ENCODE results near the gene RCC1.
"Not testable (repeated sequence)": the region's sequence is repeated elsewhere in the genome, so short reads cannot be mapped to it uniquely, and the experiment has no call there.

RCC1 gene

GRCh38 chr1:28548318-28548717 lies 42.5 kb downstream of the RCC1 start:
- DNase-seq (ENCODE audit: low read depth, low spot score): no peak

- no peak for DNase-seq (ENCODE audit: low read depth, low spot score)
These were observed 45.5 kb downstream of the RCC1 start for GRCh38 chr1:28551381-28551780.

DNA sequence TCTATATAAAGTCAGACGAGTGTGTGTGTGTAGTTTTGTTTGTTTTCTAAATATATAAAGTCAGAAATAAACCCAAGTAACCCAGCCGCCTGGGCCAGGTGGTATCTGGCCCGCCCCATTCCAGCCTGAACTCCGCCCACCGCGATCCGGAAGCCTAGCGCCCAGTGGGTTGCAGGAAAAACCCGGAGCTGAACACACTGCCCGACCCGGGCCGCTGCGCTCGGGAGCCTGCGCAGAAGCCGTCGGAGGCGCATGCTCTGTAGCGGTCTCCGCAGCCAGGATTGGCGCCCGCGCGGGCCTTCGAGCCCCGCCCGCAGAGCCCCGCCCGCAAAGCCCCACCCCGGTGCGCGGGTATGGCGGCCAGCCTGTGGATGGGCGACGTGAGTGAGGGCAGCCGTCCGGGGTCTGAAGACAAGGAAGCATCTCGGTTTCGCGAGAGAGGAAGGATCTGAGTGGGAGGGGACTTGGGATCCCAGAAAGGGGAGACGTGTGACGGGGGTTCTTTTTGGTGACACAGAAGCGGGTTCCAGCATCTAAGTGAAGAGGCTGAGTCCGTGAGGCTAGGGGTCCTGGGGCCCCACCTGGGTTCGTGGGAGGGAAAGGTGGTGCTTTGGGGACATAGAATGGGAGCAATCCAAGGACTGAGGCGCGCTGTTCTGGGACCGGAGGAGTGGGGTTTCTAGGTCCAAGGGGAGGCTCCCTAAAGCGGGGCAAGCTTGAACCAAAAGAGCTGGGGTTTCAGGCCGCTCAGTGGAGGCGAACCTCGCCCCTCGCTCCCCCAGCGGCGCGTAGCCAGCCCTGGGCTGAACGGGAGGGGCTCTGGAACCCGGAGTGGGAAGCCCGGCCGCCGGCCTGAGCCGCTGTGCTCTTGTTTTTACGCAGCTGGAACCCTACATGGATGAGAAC lies 47.2 kb downstream of the RCC1 start, which contains the start of gene TRNAU1AP:
TRNAU1AP (plus strand) TSS at position 328 of the 906 bp plus-strand sequence; CDS start at position 354, 26 bp downstream.
- DNase-seq (ENCODE audit: low read depth, low spot score): peak; percentile 99

- DNase-seq (ENCODE audit: low read depth, low spot score): no peak
These were observed 55.0 kb downstream of the RCC1 start for GRCh38 chr1:28560886-28561285.

- DNase-seq (ENCODE audit: low read depth, low spot score): no peak
These were observed 58.5 kb downstream of the RCC1 start for GRCh38 chr1:28564310-28564709.

DNA sequence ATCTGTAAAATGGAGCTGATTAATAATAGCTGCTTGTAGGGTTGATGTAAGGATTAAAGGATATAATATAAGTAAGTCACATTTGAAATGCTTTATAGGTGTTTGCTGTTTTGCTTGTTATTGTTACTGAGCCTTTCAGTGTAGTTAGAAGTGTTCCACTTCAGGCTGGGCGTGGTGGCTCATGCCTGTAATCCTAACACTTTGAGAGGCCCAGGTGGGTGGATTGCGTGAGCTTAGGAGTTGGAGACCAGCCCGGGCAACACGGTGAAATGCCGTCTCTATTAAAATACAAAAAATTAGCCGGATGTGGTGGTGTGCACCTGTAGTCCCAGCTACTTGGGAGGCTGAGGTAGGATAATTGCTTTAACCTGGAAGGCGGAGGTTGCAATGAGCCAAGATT lies 59.2 kb downstream of the RCC1 start:
- DNase-seq (ENCODE audit: low read depth, low spot score): no peak

DNA sequence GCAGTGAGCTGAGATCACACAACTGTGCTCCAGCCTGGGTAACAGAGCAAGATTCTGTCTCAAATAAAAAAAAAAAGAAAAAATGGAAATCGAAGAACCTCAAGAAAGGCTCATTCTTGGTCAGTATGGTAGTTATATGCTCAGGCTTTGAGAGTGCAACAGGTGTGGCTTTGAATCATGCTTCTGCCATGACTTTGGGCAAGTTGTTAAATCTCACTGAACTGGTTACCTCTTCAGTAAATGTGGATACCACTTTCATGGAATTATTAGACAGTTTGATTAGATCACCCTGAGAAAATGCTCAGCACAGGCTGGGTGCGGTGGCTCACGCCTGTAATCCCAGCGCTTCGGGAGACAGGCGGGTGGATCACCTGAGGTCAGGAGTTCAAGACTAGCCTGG lies 59.9 kb downstream of the RCC1 start:
- DNase-seq (ENCODE audit: low read depth, low spot score): no peak

GRCh38 chr1:28566931-28567330 lies 61.1 kb downstream of the RCC1 start:
- DNase-seq (ENCODE audit: low read depth, low spot score): no peak

- no peak for DNase-seq (ENCODE audit: low read depth, low spot score)
These were observed 66.1 kb downstream of the RCC1 start for GRCh38 chr1:28571911-28572310.

GRCh38 chr1:28572891-28573290 lies 67.0 kb downstream of the RCC1 start:
- not testable (repeated sequence) for DNase-seq (ENCODE audit: low read depth, low spot score)

- DNase-seq (ENCODE audit: low read depth, low spot score): no peak
These were observed 67.7 kb downstream of the RCC1 start for GRCh38 chr1:28573564-28573963.

DNA sequence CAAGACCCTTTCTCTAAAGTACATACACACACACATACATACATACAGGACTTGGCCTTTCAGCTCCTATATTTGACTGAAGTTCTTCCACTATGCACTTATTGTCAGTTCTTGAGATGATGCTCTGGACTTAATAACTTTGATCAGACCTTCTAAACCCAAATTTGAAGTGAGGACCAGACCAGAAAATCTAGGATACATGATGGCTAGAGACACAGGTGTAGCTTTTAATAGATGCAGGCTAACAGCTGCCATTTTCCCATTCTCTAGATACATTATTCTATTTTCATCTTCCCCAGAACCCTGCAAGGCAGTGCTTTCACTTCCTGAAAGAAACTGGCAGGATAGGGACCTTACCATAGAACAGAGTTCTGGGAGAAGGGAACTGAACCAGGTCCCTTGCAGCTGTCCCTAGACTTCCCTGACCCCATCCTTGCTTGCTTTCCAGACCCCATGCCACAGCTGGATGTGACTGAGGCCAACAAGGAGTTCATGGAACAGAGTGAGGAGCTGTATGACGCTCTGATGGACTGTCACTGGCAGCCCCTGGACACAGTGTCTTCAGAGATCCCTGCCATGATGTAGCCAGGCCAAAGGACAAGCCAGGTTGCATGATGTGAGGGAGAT lies 71.3 kb downstream of the RCC1 start:
- no peak for DNase-seq (ENCODE audit: low read depth, low spot score)

DNA sequence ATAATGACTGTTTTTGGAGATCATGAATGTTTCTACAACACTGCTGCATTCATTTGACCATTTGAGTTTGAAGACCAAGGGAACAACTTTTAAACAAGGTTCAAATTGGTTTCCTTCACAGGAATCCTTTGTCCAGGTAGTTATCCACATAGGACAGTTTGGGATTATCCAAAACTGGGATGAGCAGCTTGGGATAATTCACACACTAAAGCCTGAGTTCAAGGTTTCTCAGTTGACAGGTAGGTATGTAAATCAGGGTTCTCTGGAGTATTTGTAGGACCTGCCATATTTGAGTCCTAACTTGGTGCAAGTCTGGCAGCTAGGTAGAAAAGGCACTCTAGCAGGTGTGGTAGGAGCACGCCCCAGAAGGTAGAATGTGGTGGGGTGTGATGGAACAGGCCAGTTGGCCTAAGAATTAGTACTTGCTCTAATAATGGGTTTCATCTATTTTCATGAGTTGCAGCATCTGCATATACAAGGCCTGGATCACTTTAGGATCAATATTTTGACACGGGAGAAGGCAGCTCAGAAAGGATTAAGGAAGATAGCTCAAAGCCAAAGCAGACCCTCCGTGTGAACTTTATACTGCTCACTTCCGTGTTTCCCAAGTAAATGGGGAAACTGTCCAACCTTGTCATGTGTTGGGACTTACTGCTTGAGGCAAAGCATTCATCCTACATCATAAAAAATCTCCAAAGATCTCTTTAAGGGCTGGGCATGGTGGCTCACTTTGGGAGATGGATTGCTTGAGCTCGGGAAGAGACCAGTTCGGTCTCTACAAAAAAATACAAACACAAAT lies 72.1 kb downstream of the RCC1 start:
- DNase-seq (ENCODE audit: low read depth, low spot score): no peak

DNA sequence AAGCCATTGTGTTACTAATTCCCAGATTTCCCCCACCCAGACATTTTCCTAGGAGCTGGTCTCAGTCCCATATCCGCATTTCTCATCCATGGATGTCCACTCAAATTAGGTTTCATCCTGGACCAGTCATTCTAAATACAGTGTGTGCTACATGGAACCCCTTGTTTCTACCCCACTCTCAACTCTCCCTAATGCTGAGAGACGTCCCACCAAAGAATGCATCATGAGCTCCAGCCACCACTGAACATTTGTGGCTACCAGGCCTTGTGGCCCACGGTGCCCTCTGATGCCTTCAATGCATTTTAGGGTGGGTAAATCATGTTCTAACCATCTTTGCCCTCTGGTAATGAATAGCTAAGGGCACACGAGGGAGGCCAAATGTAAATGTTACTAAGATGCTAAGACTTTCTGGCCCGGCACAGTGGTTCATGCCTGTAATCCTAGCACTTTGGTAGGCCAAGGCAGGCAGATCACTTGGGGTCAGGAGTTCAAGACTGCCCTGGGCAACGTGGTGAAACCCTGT lies 72.9 kb downstream of the RCC1 start:
- no peak for DNase-seq (ENCODE audit: low read depth, low spot score)

GRCh38 chr1:28579401-28579800 lies 73.6 kb downstream of the RCC1 start:
- DNase-seq (ENCODE audit: low read depth, low spot score): no peak

DNA sequence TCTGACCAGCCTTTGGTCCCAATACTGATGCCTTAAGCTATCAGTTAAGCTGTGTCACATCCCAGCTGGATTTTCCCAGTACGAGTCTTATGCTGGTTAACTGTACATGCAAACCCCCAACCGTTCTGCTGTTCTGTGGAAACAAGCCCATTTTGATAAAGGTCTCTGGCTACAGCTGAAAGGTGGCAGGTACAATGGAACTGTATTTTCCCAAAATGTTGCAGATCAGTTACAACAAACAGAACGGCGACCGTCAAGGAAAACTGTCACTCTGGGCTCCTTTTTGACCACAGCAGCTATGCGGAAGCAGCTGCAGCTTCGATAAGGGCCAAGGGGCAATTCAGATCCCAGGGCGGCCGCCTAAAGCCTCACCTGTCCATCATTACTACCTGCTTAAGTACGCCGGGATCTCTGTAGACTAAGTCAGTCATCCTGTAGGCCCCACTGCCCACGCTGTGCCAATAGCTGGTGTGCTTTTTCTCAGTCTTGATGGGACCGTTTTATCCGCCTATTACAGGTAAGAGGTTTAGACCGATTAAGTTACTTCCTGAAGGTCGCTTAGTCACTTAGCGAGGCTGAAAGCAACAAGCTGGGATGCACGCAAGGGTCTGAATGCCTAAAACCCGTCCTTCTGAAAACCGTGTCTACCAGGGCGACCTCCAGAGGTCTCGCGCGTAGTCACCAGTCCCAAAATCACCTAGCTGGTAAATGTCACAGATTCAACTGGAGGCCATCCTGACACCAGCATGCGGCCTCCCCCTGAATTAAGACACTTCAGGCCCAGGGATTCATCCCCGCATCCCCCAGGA lies 75.1 kb downstream of the RCC1 start:
- DNase-seq (ENCODE audit: low read depth, low spot score): peak; percentile 67

GRCh38 chr1:28581531-28582247 lies 75.8 kb downstream of the RCC1 start:
- DNase-seq (ENCODE audit: low read depth, low spot score): peak; percentile 98

GRCh38 chr1:28582248-28582615 lies 76.4 kb downstream of the RCC1 start:
- peak; percentile 64 for DNase-seq (ENCODE audit: low read depth, low spot score)

DNA sequence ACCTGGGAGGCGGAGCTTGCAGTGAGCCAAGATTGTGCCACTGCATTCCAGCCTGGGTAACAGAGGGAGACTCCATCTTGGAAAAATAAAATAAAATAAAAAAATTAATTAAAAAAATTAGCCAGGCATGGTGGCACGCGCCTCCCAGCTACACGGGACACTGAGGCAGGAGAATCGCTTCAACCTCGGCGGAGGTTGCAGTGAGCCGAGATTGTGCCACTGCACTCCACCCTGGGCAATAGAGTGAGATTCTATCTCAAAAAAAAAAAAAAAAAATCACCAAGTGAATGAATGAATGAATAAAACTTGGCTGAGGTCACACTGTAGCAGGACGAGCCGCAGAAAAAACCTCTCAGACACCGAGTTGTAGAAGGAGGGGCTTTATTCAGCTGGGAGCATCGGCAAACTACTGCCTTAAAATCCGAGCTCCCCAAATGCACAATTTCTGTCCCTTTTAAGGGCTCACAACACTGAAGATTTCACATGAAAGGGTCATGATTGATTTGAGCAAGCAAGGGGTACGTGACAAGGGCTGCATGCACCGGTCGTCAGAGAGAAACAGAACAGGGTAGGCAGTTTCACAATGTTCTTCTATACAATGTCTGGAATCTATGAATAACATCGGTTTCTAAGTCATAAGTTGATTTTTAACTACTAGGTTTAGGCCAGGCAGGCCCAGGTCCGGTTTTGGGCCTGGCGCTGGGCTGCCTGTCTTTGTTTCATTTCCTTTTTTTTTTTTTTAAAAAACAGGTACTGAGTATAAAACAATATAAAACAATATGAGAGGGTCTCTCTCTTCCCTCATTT lies 80.9 kb downstream of the RCC1 start:
- not testable (repeated sequence) for DNase-seq (ENCODE audit: low read depth, low spot score)
